Caki2 (cell line): ENCODE results near the gene OSBPL10. TPM values are rescaled to one million over a fixed set of nuclear protein-coding genes. Genes with fewer than 3 reads are reported as not detected.
A peak's percentile ranks its signal among the peaks of the same experiment; 100 is the strongest.
"Not testable (repeated sequence)": the region's sequence is repeated elsewhere in the genome, so short reads cannot be mapped to it uniquely, and the experiment has no call there.

Source experiments
- DNase-seq: peaks from one replicate; pipeline ENCODE4 v3.0.0-alpha.2; 2015; ENCODE audit warnings: low read depth
- in situ Hi-C: cut with HindIII; loops from 2 replicates; pipeline ENCODE4 v1.10.0; 2016; ENCODE audit warnings: low sequenced_read_pairs, low pct_unique_long_range_greater_than_20kb, mixed read lengths
- total RNA-seq: library from RNA; depleted of rRNA; stranded (reverse); fragments of >200 nt; shearing (Covaris generic); gene quantifications from 2 replicates; pipeline ENCODE4 v1.2.3, GENCODE V29; 2014; ENCODE audit warnings: low replicate concordance

Gene OSBPL10
- total RNA-seq, 1 experiment from 2014 or later: 74.7 TPM

- DNase-seq: no peak
- in situ Hi-C loops: no loop called here
Observed at GRCh38 chr3:31996195-31996594, 15.1 kb upstream of the OSBPL10 start.

GRCh38 chr3:31995026-31995425 lies 14.0 kb upstream of the OSBPL10 start:
- in situ Hi-C loops, DNase-seq: not testable (repeated sequence)

- no peak for DNase-seq
- in situ Hi-C loops: no loop called here
Observed at GRCh38 chr3:31993843-31994242, 12.8 kb upstream of the OSBPL10 start.

- in situ Hi-C loops, DNase-seq: not testable (repeated sequence)
Observed at GRCh38 chr3:31992995-31993394, 11.9 kb upstream of the OSBPL10 start.

- DNase-seq: no peak
- in situ Hi-C loops: loop anchor here (10.0 kb wide), 1 partner anchor 117 kb away; the partner anchor contains the start of gene GPD1L
Observed at GRCh38 chr3:31988271-31988670, 7.2 kb upstream of the OSBPL10 start.

- DNase-seq: no peak
- in situ Hi-C loops: loop anchor here (10.0 kb wide), 1 partner anchor 119 kb away; the partner anchor contains the start of gene GPD1L
Observed at GRCh38 chr3:31985831-31986230, 4.8 kb upstream of the OSBPL10 start.

- DNase-seq: no peak
- in situ Hi-C loops: loop anchor here (10.0 kb wide), 1 partner anchor 120 kb away; the partner anchor contains the start of gene GPD1L
Observed at GRCh38 chr3:31984321-31984720, 3.3 kb upstream of the OSBPL10 start.

- in situ Hi-C loops: loop anchor here (10.0 kb wide), 1 partner anchor 124 kb away; the partner anchor contains the start of gene GPD1L
- DNase-seq: peak; percentile 80
Observed at GRCh38 chr3:31980530-31981205, 394 bp downstream of the OSBPL10 start.

- in situ Hi-C loops: no loop called here
- no peak for DNase-seq
Observed at GRCh38 chr3:31979001-31979697, 1.9 kb downstream of the OSBPL10 start.

GRCh38 chr3:31978553-31978952 lies 2.5 kb downstream of the OSBPL10 start:
- in situ Hi-C loops: no loop called here
- DNase-seq: no peak

- in situ Hi-C loops: no loop called here
- DNase-seq: no peak
Observed at GRCh38 chr3:31977736-31978135, 3.3 kb downstream of the OSBPL10 start.

GRCh38 chr3:31976302-31976701 lies 4.8 kb downstream of the OSBPL10 start:
- in situ Hi-C loops: no loop called here

GRCh38 chr3:31974964-31975363 lies 6.1 kb downstream of the OSBPL10 start:
- in situ Hi-C loops: no loop called here
- DNase-seq: no peak

More at GRCh38 chr3:31976302-31976701, 4.8 kb downstream of the OSBPL10 start:
- DNase-seq: no peak

- DNase-seq: no peak
- in situ Hi-C loops: no loop called here
Observed at GRCh38 chr3:31974471-31974870, 6.6 kb downstream of the OSBPL10 start.

GRCh38 chr3:31973837-31974236 lies 7.2 kb downstream of the OSBPL10 start:
- in situ Hi-C loops: no loop called here
- no peak for DNase-seq

- in situ Hi-C loops: no loop called here
- no peak for DNase-seq
Observed at GRCh38 chr3:31973081-31973480, 8.0 kb downstream of the OSBPL10 start.

GRCh38 chr3:31971607-31972006 lies 9.5 kb downstream of the OSBPL10 start:
- no peak for DNase-seq
- in situ Hi-C loops: no loop called here

- DNase-seq: peak; percentile 98
- in situ Hi-C loops: no loop called here
Observed at GRCh38 chr3:31968927-31969418, 12.1 kb downstream of the OSBPL10 start.

GRCh38 chr3:31968369-31968926 lies 12.6 kb downstream of the OSBPL10 start:
- in situ Hi-C loops: no loop called here
- DNase-seq: no peak
